ENCODE measurements around the gene CCNC.

GRCh38 chr6:99603421-99604165 lies 35.1 kb upstream of the CCNC start:
- TF ChIP-seq SPI1 (IDR thresholded peaks at IDR 0.05; ENCODE audit: low read depth, low read length) (no peak), POLR2A (IDR thresholded peaks at IDR 0.05; ENCODE audit: low read depth, low read length) (no peak), POLR2AphosphoS5 (IDR thresholded peaks at IDR 0.05; ENCODE audit: low read depth, low read length) (no peak)
